ENCODE data around the gene RPL37A.

DNA sequence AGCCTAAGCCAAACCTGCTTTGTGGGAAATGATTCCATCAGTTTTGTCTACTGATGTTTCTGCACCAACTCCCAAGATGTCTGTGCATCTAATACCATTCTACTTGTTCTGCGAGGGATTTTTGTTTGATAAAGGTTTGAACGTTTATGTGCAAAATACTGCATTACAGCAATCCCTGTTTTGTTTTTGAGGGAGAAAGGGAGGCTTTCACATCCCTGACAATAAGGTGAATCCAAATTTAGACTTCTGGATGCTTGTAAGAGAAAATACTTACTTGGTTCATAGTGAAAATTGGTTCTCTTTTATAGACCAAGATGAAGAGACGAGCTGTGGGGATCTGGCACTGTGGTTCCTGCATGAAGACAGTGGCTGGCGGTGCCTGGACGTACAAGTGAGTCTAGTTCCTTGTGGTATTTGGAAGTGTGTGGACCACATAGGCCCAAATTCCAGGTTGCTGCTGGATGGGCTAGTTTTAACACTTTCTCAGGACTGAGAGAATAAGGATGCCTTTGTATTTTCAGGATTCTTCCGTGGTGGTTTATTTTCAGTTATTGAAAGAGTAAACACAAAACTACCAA is 1.1 kb downstream of the RPL37A start:
- TF ChIP-seq POLR2A (IDR thresholded peaks at IDR 0.05; ENCODE audit: low read depth, low read length) (no peak), MXI1 (IDR thresholded peaks at IDR 0.05; ENCODE audit: borderline replicate concordance, low read depth, low read length) (no peak), CTCF (conservative IDR thresholded peaks at IDR 0.05; ENCODE audit: low read depth, low read length) (no peak), CEBPB (IDR thresholded peaks at IDR 0.05; ENCODE audit: low read depth, low read length) (no peak), RCOR1 (IDR thresholded peaks at IDR 0.05; ENCODE audit: insufficient replicate concordance, low read length) (no peak)

Data from IMR-90 (cell line).